GM23338 (cell line): ENCODE data around the gene ZBTB22. TPM values are rescaled to one million over a fixed set of nuclear protein-coding genes. Genes with fewer than 3 reads are reported as not detected.
"Not testable (repeated sequence)": the region's sequence is repeated elsewhere in the genome, so short reads cannot be mapped to it uniquely, and the experiment has no call there.

Experiments used
- ATAC-seq: fragments of 200-7000 bp; cut with Tn5 transposase; 3 replicates; pipeline ENCODE4 v1.9.1; 2020
- DNase-seq: peaks from one replicate; pipeline ENCODE4 v3.0.0-alpha.2; 2015; ENCODE audit warnings: low spot score
- H2AFZ ChIP-seq: fragments of 200-600 bp; sonication (generic); 2 replicates; pipeline ENCODE4 v1.8.0; 2016; ENCODE audit warnings: antibody characterized with exemption, mild to moderate bottlenecking, moderate library complexity
- H3F3A ChIP-seq: fragments of 200-600 bp; sonication (generic); replicated peaks from 2 replicates; pipeline ENCODE4 v1.8.0; 2017; ENCODE audit warnings: antibody characterized with exemption, mixed run types, low read depth
- H3K27ac ChIP-seq: fragments of 200-600 bp; sonication (generic); 2 replicates; pipeline ENCODE4 v1.6.1; 2016; ENCODE audit warnings: low read depth
- H3K27me3 ChIP-seq: fragments of 200-600 bp; sonication (generic); 2 replicates; pipeline ENCODE4 v1.8.0; 2016; ENCODE audit warnings: mild to moderate bottlenecking, mixed run types, moderate library complexity; ENCODE audit not compliant: insufficient read depth
- H3K36me3 ChIP-seq: fragments of 200-600 bp; sonication (generic); 2 replicates; pipeline ENCODE4 v1.8.0; 2016; ENCODE audit warnings: mild to moderate bottlenecking; ENCODE audit not compliant: insufficient read depth
- H3K4me1 ChIP-seq: fragments of 200-600 bp; sonication (generic); 2 replicates; pipeline ENCODE4 v1.8.0; 2016; ENCODE audit warnings: mild to moderate bottlenecking, moderate library complexity; ENCODE audit not compliant: insufficient read depth
- H3K4me2 ChIP-seq: fragments of 200-600 bp; sonication (generic); 2 replicates; pipeline ENCODE4 v1.7.1; 2017; ENCODE audit warnings: mixed run types
- H3K4me3 ChIP-seq: fragments of 200-600 bp; sonication (generic); 2 replicates; pipeline ENCODE4 v1.6.1; 2016; ENCODE audit warnings: mixed run types
- H3K79me2 ChIP-seq: fragments of 200-600 bp; sonication (generic); replicated peaks from 2 replicates; pipeline ENCODE4 v1.8.0; 2017; ENCODE audit warnings: mild to moderate bottlenecking; ENCODE audit not compliant: insufficient read depth
- H3K9me2 ChIP-seq: fragments of 200-600 bp; sonication (generic); 2 replicates; pipeline ENCODE4 v1.8.0; 2017; ENCODE audit not compliant: insufficient read depth
- H4K20me1 ChIP-seq: fragments of 200-600 bp; sonication (generic); replicated peaks from 2 replicates; pipeline ENCODE4 v1.8.0; 2017; ENCODE audit warnings: mild to moderate bottlenecking; ENCODE audit not compliant: insufficient read depth
- H3K27ac Mint-ChIP-seq: 2 replicates; pipeline ENCODE4 v1.8.0; 2020; ENCODE audit warnings: inconsistent platforms, mild to moderate bottlenecking, moderate library complexity, mixed read lengths
- H3K27me3 Mint-ChIP-seq: 3 replicates; pipeline ENCODE4 v1.8.0; 2022; ENCODE audit warnings: low read depth, mild to moderate bottlenecking, moderate library complexity, mixed read lengths, inconsistent platforms; ENCODE audit not compliant: insufficient read depth, poor library complexity
- H3K36me3 Mint-ChIP-seq: 3 replicates; pipeline ENCODE4 v1.8.0; 2021; ENCODE audit warnings: low read depth, mild to moderate bottlenecking, inconsistent platforms, moderate library complexity, mixed read lengths
- H3K4me1 Mint-ChIP-seq: 3 replicates; pipeline ENCODE4 v1.8.0; 2020; ENCODE audit warnings: mild to moderate bottlenecking, inconsistent platforms, mixed read lengths
- H3K4me3 Mint-ChIP-seq: 3 replicates; pipeline ENCODE4 v1.8.0; 2021; ENCODE audit warnings: moderate library complexity, mild to moderate bottlenecking, inconsistent platforms, mixed read lengths
- H3K9me3 Mint-ChIP-seq: 3 replicates; pipeline ENCODE4 v1.8.0; 2020; ENCODE audit warnings: moderate library complexity, mild to moderate bottlenecking, inconsistent platforms, mixed read lengths
- CREB1 ChIP-seq: fragments of 250-450 bp; sonication (Bioruptor Pico); IDR thresholded peaks from 2 replicates; pipeline ENCODE4 v1.5.0; 2020; ENCODE audit warnings: low read depth, mild to moderate bottlenecking, moderate library complexity
- polyA plus RNA-seq: library from polyadenylated mRNA; unstranded; fragments of >200 nt; fragmentation: Nextera tagmentation; extraction: Ambion mirVana; gene quantifications from 2 replicates; pipeline ENCODE4 v1.2.1, GENCODE V29; 2016
- total RNA-seq: library from RNA; depleted of rRNA; stranded (reverse); fragments of >200 nt; shearing (Covaris generic); gene quantifications from 2 replicates; pipeline ENCODE4 v1.2.3, GENCODE V29; 2014
- TF ChIP-seq, protein P1 (sequence below): fragments of 250-450 bp; sonication (Bioruptor Pico); IDR thresholded peaks from 2 replicates; pipeline ENCODE4 v1.5.0; 2020; ENCODE audit warnings: mild to moderate bottlenecking, moderate library complexity

ZBTB22 gene
- total and polyA plus RNA-seq, 2 experiments from 2014 or later, result 3.9 to 7.7 TPM

DNA sequence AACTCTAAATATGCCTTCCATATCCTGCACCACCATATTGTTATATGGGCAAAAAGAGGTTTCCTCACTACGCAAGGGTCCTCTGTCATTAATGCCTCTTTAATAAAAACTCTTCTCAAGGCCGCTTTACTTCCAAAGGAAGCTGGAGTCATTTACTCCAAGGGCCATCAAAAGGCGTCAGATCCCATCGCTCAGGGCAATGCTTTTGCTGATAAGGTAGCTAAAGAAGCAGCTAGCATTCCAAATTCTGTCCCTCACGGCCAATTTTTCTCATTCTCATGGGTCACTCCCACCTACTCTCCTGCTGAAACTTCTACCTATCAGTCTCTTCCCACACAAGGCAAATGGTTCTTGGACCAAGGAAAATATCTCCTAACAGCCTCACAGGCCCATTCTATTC lies 30.3 kb upstream of the ZBTB22 start (continued):
- TF ChIP-seq, protein P1, sequence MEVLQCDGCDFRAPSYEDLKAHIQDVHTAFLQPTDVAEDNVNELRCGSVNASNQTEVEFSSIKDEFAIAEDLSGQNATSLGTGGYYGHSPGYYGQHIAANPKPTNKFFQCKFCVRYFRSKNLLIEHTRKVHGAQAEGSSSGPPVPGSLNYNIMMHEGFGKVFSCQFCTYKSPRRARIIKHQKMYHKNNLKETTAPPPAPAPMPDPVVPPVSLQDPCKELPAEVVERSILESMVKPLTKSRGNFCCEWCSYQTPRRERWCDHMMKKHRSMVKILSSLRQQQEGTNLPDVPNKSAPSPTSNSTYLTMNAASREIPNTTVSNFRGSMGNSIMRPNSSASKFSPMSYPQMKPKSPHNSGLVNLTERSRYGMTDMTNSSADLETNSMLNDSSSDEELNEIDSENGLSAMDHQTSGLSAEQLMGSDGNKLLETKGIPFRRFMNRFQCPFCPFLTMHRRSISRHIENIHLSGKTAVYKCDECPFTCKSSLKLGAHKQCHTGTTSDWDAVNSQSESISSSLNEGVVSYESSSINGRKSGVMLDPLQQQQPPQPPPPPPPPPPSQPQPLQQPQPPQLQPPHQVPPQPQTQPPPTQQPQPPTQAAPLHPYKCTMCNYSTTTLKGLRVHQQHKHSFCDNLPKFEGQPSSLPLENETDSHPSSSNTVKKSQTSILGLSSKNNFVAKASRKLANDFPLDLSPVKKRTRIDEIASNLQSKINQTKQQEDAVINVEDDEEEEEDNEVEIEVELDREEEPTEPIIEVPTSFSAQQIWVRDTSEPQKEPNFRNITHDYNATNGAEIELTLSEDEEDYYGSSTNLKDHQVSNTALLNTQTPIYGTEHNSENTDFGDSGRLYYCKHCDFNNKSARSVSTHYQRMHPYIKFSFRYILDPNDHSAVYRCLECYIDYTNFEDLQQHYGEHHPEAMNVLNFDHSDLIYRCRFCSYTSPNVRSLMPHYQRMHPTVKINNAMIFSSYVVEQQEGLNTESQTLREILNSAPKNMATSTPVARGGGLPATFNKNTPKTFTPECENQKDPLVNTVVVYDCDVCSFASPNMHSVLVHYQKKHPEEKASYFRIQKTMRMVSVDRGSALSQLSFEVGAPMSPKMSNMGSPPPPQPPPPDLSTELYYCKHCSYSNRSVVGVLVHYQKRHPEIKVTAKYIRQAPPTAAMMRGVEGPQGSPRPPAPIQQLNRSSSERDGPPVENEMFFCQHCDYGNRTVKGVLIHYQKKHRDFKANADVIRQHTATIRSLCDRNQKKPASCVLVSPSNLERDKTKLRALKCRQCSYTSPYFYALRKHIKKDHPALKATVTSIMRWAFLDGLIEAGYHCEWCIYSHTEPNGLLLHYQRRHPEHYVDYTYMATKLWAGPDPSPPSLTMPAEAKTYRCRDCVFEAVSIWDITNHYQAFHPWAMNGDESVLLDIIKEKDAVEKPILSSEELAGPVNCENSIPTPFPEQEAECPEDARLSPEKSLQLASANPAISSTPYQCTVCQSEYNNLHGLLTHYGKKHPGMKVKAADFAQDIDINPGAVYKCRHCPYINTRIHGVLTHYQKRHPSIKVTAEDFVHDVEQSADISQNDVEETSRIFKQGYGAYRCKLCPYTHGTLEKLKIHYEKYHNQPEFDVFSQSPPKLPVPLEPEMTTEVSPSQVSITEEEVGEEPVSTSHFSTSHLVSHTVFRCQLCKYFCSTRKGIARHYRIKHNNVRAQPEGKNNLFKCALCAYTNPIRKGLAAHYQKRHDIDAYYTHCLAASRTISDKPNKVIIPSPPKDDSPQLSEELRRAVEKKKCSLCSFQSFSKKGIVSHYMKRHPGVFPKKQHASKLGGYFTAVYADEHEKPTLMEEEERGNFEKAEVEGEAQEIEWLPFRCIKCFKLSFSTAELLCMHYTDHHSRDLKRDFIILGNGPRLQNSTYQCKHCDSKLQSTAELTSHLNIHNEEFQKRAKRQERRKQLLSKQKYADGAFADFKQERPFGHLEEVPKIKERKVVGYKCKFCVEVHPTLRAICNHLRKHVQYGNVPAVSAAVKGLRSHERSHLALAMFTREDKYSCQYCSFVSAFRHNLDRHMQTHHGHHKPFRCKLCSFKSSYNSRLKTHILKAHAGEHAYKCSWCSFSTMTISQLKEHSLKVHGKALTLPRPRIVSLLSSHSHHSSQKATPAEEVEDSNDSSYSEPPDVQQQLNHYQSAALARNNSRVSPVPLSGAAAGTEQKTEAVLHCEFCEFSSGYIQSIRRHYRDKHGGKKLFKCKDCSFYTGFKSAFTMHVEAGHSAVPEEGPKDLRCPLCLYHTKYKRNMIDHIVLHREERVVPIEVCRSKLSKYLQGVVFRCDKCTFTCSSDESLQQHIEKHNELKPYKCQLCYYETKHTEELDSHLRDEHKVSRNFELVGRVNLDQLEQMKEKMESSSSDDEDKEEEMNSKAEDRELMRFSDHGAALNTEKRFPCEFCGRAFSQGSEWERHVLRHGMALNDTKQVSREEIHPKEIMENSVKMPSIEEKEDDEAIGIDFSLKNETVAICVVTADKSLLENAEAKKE (CRISPR knock-in tag), result no peak
- TF ChIP-seq CREB1 (CRISPR knock-in tag), result no peak

DNA sequence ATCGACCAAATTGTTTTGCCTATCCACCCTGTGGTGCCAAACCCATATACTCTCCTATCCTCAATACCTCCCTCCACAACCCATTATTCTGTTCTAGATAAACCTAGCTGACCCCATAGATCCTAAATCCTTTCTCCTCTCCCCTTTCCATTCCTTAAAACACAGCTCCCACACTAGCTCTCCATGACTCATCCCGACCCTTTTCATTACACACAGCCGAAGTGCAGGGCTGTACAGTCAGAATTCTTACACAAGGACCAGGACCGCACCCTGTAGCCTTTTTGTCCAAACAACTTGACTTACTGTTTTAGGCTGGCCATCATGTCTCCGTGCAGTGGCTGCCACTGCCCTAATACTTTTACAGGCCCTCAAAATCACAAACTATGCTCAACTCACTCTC lies 29.4 kb upstream of the ZBTB22 start:
- not testable (repeated sequence) for H3K4me1 ChIP-seq, H3K4me3 ChIP-seq, H3K79me2 ChIP-seq, H3K27me3 Mint-ChIP-seq, H3K36me3 ChIP-seq, H4K20me1 ChIP-seq, H3K9me3 Mint-ChIP-seq, H3F3A ChIP-seq, ATAC-seq, H3K9me2 ChIP-seq, H3K27ac ChIP-seq, DNase-seq, H3K4me3 Mint-ChIP-seq, H3K27me3 ChIP-seq, H3K36me3 Mint-ChIP-seq, H3K4me2 ChIP-seq, H2AFZ ChIP-seq, H3K27ac Mint-ChIP-seq
- H3K4me1 Mint-ChIP-seq, result peaks cover 17% of the 10 kb centered on the region
